ENCODE data around the gene ASCL3. TPM values are rescaled to one million over a fixed set of nuclear protein-coding genes. Genes with fewer than 3 reads are reported as not detected.
A peak's percentile ranks its signal among the peaks of the same experiment; 100 is the strongest.
"Not testable (repeated sequence)": the region's sequence is repeated elsewhere in the genome, so short reads cannot be mapped to it uniquely, and the experiment has no call there.

Gene ASCL3
- total RNA-seq, 2 donors from 2014 or later, result not detected

DNA sequence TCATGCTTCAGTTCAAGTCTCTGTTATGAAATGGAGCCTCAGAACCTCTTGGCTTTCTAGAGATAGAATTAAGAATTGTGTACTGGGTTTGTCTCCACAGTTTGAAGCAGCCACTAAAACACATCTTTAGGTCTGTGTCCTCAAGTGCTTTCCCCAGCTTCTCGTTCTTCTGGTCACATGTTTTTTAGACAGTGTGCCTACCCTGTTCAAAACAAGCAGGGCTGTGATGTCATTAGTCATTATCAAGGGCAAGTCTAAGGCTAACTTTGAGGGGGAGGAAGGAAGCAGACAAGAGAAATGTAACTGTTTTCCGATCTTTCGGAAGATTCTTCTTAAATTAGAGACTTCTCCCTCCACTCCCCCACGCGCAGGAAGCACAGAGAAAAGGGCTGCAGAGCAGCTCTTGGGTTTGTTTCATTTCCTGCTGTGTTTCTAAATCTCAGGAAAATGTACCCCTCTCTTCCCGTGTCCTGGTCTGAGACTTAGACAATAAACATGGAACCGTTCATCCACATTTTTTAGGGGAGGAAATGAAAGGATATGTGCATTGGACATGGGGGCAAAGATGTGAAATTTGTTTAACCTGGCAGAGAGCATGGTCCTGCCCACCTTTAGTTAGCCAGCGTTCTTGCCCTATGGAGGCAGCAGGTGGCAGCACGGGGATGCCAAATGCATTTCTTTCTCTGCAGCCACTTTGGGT is 28.7 kb downstream of the ASCL3 start:
- no peaks in the 10 kb centered on the region for H3K27me3 Mint-ChIP-seq
- peaks cover 16% of the 10 kb centered on the region for H3K4me1 Mint-ChIP-seq
- peak; percentile 68 for ATAC-seq
- DNase-seq, result no peak
- peak overlapping the region; percentile 88 for H3K27ac Mint-ChIP-seq
- no peaks in the 10 kb centered on the region for H3K9me3 ChIP-seq (ENCODE audit: control insufficient read depth, low read length, poor library complexity, severe bottlenecking)
- peak overlapping the region; percentile 77 for H3K4me3 Mint-ChIP-seq
- no peaks in the 10 kb centered on the region for H3K36me3 Mint-ChIP-seq (ENCODE audit: low read depth)

DNA sequence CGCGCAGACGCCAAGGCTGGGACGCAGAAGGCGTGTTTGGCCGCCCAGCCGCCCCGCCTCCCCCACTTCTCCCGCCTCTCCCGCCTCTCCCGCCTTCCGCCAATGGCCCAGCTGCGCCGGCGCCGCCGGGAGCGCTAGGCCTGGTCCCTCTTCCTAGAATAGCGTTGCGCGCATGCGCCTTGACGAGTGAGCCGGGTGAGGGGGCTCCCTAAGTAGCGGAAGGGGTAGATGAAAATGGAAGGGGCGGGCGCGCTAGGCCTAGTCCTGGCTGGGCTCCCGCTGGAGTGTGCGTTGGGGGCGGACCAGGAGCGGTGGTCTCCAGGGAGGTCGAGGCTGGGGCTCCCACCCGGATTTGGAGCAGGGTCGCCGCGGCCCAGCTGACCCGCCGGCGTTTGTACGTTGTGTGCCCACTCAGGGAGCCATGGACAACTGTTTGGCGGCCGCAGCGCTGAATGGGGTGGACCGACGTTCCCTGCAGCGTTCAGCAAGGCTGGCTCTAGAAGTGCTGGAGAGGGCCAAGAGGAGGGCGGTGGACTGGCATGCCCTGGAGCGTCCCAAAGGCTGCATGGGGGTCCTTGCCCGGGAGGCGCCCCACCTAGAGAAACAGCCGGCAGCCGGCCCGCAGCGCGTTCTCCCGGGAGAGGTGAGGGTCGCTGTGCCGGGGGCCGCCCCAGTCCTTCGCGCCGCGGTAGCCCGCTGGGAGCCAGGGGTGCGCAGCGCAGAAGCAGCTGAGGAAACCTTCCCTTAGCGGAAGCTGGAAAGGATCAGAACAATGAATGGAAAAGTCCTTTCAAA is 31.6 kb downstream of the ASCL3 start, which contains the start of gene AKIP1:
Gene AKIP1 (plus strand): TSS at position 161 of the 795 bp plus-strand sequence. CDS start 261 bp downstream, at position 422.
- ATAC-seq (peak; percentile 69), DNase-seq (peak; percentile 48 to 75 (median 74))
- H3K27me3 Mint-ChIP-seq, result no peaks in the 10 kb centered on the region
- H3K4me1 Mint-ChIP-seq, result peaks cover 33% of the 10 kb centered on the region
- H3K9me3 ChIP-seq (ENCODE audit: control insufficient read depth, low read length, poor library complexity, severe bottlenecking), result no peaks in the 10 kb centered on the region
- H3K36me3 Mint-ChIP-seq (ENCODE audit: low read depth), result no peaks in the 10 kb centered on the region
- H3K27ac Mint-ChIP-seq, result peak within 1 kb of the TSS; percentile 57
- peak within 1 kb of the TSS; percentile 96 for H3K4me3 Mint-ChIP-seq

DNA sequence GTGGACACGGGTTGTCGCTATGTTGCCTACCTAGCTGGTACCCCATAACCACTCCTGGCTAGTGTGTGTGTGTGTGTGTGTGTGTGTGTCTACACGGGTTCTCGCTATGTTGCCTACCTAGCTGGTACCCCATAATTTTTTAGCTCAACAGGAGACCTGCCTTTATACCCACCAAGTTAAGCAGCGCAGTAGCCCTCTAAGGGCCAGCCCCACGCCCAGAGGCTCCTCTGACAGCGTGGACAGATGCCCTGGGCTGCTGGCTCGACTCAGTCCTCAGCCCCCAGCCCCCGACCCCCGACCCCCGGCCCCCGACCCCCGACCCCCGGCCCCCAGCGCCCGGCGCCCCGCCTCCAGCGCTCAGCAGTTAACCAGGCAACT is 32.2 kb downstream of the ASCL3 start:
- H3K27ac Mint-ChIP-seq, result peak overlapping the region; percentile 57
- no peaks in the 10 kb centered on the region for H3K36me3 Mint-ChIP-seq (ENCODE audit: low read depth)
- peaks cover 33% of the 10 kb centered on the region for H3K4me1 Mint-ChIP-seq
- DNase-seq (no peak), ATAC-seq (peak; percentile 16)
- no peaks in the 10 kb centered on the region for H3K9me3 ChIP-seq (ENCODE audit: control insufficient read depth, low read length, poor library complexity, severe bottlenecking)
- H3K4me3 Mint-ChIP-seq, result peak overlapping the region; percentile 96
- H3K27me3 Mint-ChIP-seq, result no peaks in the 10 kb centered on the region

DNA sequence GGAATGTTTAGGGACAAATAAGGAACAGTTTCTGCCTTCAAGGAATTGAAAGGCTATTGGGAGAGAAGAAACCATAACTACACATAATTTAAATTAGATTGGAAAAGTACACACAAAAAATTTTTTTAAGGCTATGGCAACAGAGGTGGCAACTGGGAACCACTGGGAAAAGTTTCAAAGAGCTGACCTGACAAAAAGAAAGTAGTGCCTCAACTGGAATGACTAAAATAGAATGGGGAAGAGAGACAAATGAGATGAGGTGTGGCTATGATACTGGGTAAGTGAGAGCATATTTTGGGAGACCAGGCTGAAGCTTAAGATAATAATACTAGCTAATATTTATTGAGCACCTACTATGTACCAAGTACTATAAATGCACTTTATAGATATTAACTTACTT is 34.7 kb downstream of the ASCL3 start:
- Mint-ChIP-seq H3K4me3 (no peak overlapping the region), H3K36me3 (ENCODE audit: low read depth) (no peaks in the 10 kb centered on the region), H3K27ac (no peak overlapping the region), H3K27me3 (no peaks in the 10 kb centered on the region), H3K4me1 (peaks cover 22% of the 10 kb centered on the region)
- ATAC-seq (no peak), DNase-seq (no peak)
- no peaks in the 10 kb centered on the region for H3K9me3 ChIP-seq (ENCODE audit: control insufficient read depth, low read length, poor library complexity, severe bottlenecking)

DNA sequence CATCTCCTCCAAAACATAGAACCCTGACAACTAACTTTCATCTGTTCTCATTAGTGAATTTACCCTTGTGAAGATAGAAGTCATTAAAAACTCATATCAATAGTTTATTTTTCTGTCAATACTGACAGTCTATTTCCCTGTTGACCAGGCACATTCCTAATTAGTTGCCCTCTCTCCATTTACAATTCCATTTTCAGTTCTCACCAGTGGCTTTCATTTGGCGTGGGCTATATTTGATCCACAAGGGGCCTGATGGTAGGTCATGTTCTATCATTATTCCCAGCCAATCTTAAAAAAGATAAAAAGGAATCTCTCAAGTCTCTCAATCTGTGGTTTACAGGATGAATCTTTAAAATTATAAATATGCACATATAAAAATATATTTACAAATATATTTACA is 35.7 kb downstream of the ASCL3 start:
- no peaks in the 10 kb centered on the region for H3K27me3 Mint-ChIP-seq
- no peaks in the 10 kb centered on the region for H3K36me3 Mint-ChIP-seq (ENCODE audit: low read depth)
- ATAC-seq, result no peak
- no peak overlapping the region for H3K4me3 Mint-ChIP-seq
- DNase-seq, result no peak
- no peaks in the 10 kb centered on the region for H3K9me3 ChIP-seq (ENCODE audit: control insufficient read depth, low read length, poor library complexity, severe bottlenecking)
- H3K27ac Mint-ChIP-seq, result peak overlapping the region; percentile 19
- peaks cover 22% of the 10 kb centered on the region for H3K4me1 Mint-ChIP-seq

DNA sequence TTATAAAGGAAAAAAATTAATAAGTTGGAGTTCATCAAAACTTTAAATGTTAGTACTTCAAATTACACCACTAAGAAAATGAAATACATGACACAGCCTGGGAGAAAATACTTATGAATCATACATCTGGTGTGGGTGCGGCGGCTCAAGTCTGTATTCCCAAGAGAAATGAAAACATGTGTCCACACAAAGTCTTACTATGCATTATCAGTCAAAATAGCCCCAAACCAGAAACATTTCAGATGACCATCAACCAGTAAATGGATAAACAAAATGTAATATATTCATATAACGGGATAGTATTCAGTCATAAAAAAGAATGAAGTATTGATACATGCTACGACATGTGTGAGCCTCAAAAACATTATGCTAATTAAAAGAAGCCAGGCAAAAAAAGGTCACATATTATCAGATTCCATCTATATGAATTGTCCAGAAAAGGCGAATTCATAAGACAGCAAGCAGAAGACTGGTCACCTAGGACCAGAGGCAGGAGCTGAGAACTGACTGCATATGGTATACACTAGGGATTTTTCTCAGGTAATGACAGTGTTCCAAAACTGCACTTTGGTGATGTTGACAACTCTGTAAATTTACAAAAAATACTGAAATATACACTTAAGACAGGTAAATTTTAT is 37.2 kb downstream of the ASCL3 start:
- no peaks in the 10 kb centered on the region for H3K27me3 Mint-ChIP-seq
- no peaks in the 10 kb centered on the region for H3K36me3 Mint-ChIP-seq (ENCODE audit: low read depth)
- H3K4me1 Mint-ChIP-seq, result peaks cover 22% of the 10 kb centered on the region
- H3K27ac Mint-ChIP-seq, result no peak overlapping the region
- no peak overlapping the region for H3K4me3 Mint-ChIP-seq
- DNase-seq, result no peak
- no peak for ATAC-seq
- no peaks in the 10 kb centered on the region for H3K9me3 ChIP-seq (ENCODE audit: control insufficient read depth, low read length, poor library complexity, severe bottlenecking)

DNA sequence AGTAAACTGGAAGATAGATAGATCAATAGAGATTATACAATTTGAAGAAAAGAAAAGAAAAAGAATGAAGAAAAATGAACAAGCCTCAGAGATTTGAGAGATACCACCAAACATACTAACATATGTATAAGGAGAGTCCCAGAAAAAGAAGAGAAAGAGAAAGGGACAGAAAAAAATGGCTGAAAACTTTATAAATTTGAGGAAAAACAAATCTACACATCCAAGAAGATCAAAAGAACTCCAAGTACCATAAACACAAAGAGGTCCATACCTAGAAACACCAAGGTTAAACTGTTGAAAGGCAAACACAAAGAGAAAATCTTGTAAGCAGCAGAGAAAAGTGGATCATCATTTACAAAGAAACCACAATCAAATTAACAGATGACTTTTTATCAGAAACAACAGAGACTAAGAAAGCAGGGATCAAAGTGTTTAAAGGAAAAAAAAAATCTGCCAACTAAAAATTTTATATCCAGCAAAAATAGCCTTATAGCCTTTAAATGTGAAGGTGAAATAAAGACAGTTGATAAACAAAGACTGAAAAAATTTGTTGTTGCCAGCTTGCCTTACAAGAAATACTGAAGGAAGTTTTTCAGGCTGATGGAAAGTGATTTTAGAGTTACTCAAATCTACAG is 43.6 kb downstream of the ASCL3 start:
- no peaks in the 10 kb centered on the region for H3K36me3 Mint-ChIP-seq (ENCODE audit: low read depth)
- H3K27ac Mint-ChIP-seq, result no peak overlapping the region
- H3K9me3 ChIP-seq (ENCODE audit: control insufficient read depth, low read length, poor library complexity, severe bottlenecking), result no peaks in the 10 kb centered on the region
- no peaks in the 10 kb centered on the region for H3K4me1 Mint-ChIP-seq
- DNase-seq, result no peak
- no peaks in the 10 kb centered on the region for H3K27me3 Mint-ChIP-seq
- no peak for ATAC-seq
- H3K4me3 Mint-ChIP-seq, result no peak overlapping the region

DNA sequence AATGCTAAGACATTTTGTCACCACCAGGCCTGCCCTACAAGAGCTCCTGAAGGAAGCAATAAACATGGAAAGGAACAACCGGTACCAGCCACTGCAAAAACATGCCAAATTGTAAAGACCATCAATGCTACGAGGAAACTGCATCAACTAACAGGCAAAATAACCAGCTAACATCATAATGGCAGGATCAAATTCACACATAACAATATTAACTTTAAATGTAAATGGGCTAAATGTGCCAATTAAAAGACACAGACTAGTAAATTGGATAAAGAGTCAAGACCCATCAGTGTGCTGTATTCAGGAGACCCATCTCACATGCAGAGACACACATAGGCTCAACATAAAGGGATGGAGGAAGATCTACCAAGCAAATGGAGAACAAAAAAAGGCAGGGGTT is 51.6 kb downstream of the ASCL3 start:
- H3K27me3 Mint-ChIP-seq; H3K4me1 Mint-ChIP-seq; H3K27ac Mint-ChIP-seq; H3K36me3 Mint-ChIP-seq (ENCODE audit: low read depth); H3K9me3 ChIP-seq (ENCODE audit: control insufficient read depth, low read length, poor library complexity, severe bottlenecking); H3K4me3 Mint-ChIP-seq; DNase-seq; ATAC-seq: not testable (repeated sequence)

Other genes with a start within 250 kb of the ASCL3 start
- 1 to 10 TPM; 6.8 to 8.1 TPM for gene AKIP1, start 31.8 kb downstream of the ASCL3 start, total RNA-seq
- not detected for gene C11orf16, start 10.1 kb downstream of the ASCL3 start, total RNA-seq
- 10 to 100 TPM; 28.3 to 30.3 TPM for gene TMEM9B, start 21.4 kb upstream of the ASCL3 start, total RNA-seq
- gene NRIP3, start 61.0 kb upstream of the ASCL3 start, total RNA-seq, result 1 to 10 TPM; 3.8 to 4.4 TPM
- gene SCUBE2, start 148.6 kb upstream of the ASCL3 start, total RNA-seq, result under 1 TPM in 1 of 2 donors, not detected in 1; 0.10 TPM

All from T-helper 17 cell (primary cell).